ENCODE data around the gene FTO.
A peak's percentile ranks its signal among the peaks of the same experiment; 100 is the strongest.
"Not testable (repeated sequence)": the region's sequence is repeated elsewhere in the genome, so short reads cannot be mapped to it uniquely, and the experiment has no call there.

FTO gene

DNA sequence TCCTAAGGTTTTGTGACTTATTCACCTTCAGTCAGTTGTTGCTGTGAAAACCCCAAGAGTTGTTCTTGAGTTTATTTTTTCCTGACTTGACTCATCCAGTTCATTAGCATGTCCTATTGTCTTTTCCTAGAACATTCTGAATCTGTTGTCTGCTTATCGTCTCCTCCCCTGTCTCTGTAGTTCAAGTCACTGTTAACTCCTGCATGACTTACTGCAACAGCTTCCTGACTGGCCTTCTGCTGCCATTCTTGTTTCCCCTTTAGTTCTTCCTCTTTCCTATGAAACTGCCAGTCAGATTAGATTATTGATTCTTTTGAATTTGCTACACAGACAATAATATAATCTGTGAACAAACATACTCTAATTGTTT lies 161.5 kb downstream of the FTO start:
- peak; percentile 84 for DNase-seq (ENCODE audit: low spot score)

- no peak for DNase-seq (ENCODE audit: low spot score)
Observed at GRCh38 chr16:53866520-53866919, 162.6 kb downstream of the FTO start.

DNA sequence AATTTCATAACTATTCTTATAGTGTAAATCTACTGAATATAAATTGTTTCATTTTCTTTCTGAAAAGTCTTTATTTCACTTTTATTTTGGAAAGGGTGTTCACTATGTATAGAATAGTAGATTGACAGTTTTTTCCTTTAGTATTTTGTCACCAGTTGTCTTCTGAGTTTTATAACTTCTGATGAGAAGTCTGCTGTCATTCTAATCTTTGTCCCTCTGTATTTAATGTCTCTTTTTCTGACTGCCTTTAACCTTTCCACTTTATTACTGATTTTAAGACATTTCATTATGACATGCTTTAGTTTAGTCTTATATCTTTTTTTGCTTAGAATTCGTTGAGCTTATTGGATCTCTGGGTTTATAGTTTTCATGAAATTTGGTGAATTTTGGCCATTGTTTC lies 166.9 kb downstream of the FTO start:
- DNase-seq (ENCODE audit: low spot score), result no peak

DNA sequence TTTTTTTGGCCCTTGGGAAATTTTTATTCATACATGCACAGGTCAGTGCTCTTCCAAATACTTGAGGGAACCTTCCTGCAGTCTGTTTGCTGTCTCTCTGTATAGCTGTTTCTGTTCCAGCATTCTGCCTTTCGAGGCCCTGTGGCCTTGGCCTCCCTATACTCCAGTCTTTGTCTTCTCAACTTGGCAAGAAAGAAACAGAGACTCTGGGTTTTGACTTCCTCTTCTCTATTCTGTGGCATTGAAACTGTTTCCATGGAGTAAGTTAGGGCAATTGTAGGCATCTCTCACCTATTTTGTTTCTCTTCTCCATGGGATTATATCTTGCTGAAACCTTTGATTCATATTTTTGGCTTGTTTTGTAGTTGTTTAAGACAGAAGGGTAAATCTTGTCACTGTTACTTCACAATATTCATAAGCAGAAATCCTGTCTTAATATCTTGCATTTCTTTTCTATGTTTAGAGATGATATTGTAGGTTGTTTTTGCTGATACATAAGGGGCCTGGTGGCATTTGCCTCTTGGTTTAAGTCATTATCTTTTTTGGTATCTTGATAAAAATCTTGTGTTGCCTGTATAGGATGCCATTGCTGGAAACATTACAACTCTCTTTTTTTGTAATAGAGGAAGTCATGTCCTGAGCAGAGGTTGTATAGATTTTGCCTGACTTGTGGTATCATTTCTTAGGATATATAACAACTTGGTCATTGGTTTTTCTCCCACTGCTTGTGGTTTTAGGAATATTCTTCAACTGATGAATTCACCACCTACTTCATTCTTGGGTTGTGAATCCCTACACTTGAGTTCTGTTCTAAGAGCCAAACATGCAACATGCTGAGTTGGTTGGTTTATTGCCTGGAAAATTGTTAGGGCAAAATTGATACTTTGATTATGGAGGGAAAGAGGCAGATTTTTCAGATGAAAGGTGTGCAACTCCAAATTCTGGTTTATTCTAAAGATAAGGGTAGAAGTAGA lies 168.6 kb downstream of the FTO start:
- peak; percentile 67 for DNase-seq (ENCODE audit: low spot score)

GRCh38 chr16:53876811-53877210 lies 172.9 kb downstream of the FTO start:
- no peak for DNase-seq (ENCODE audit: low spot score)

DNA sequence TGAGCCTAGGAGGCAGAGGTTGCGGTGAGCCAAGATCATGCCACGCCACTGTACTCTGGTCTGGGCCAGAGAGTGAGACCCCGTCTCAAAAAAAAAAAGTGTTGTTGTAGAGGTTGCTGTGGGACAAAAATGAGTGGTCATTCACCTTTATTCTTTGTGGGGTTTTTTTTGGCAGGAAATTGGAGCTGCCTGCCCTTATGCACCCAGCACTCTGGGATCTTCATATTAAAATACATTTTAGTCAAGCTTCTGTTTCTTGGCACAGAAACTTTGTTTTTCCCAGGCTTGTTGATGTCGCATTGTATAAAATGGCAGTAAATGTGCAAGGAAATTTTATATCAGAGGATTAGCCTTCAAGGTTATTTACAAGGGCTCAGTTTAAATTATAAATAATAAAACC lies 174.3 kb downstream of the FTO start:
- no peak for DNase-seq (ENCODE audit: low spot score)

GRCh38 chr16:53881371-53881770 lies 177.4 kb downstream of the FTO start:
- no peak for DNase-seq (ENCODE audit: low spot score)

GRCh38 chr16:53882310-53882709 lies 178.4 kb downstream of the FTO start:
- DNase-seq (ENCODE audit: low spot score), result no peak

GRCh38 chr16:53884748-53885147 lies 180.8 kb downstream of the FTO start:
- no peak for DNase-seq (ENCODE audit: low spot score)

DNA sequence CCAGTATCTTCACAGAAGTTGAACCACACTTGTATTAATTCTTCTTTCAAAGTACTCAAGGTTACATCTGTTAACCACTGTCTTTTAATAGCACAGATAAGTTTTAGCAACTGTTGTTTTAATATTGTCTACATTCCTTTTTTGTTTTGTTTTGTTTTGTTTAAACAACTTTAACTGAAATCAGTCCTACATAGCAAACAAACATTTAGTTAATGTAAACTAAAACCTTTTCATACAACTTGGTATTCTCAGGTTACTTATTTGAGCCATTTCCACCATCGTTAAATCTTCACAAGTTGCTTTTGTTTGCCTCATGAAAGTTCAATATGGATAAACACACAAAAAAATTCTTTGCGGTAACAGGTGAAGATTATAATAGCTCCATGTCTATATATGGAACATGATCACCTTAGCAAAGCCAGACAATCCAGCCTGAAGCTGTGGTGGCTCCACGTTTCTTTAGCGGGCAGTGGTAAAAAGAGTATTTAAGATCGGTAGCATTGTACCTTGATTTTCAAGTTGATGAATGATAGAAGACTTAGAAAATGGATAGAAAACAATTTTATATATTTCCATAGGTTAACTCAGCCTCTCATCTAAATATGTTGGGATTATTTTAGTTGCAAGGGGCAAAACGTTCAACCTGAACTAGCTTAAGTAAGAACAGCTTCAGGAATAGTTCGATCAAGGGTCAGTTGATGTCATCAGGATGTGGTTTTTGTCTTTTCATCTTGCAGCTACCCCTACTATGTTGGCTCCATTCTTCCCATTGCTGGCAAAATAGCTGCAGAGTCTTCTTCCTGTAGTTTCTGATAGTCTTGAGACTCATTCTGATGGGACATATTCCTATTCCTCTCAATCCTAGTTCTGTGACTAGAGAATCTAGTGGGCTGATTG lies 182.8 kb downstream of the FTO start:
- DNase-seq (ENCODE audit: low spot score), result no peak

DNA sequence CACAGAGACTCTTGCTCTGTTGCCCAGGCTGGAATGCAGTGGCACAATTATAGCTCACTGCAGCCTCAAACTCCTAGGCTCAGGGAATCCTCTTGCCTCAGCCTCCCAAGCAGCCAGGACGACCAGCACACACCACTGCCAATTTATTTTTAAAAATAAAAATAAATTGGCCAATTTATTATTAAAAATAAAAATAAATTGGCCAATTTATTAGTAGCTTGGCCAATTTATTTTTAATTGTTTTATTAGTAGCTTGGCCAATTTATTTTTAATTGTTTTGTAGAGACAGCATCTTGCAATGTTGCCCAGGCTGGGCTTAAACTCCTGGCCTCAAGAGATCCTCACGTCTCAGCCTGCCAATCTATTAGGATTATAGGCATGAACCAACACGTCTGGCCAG lies 184.3 kb downstream of the FTO start:
- no peak for DNase-seq (ENCODE audit: low spot score)

- not testable (repeated sequence) for DNase-seq (ENCODE audit: low spot score)
Observed at GRCh38 chr16:53890877-53891276, 186.9 kb downstream of the FTO start.

GRCh38 chr16:53891409-53892139 lies 187.6 kb downstream of the FTO start:
- DNase-seq (ENCODE audit: low spot score), result no peak

GRCh38 chr16:53892155-53892554 lies 188.2 kb downstream of the FTO start:
- peak; percentile 81 for DNase-seq (ENCODE audit: low spot score)

DNA sequence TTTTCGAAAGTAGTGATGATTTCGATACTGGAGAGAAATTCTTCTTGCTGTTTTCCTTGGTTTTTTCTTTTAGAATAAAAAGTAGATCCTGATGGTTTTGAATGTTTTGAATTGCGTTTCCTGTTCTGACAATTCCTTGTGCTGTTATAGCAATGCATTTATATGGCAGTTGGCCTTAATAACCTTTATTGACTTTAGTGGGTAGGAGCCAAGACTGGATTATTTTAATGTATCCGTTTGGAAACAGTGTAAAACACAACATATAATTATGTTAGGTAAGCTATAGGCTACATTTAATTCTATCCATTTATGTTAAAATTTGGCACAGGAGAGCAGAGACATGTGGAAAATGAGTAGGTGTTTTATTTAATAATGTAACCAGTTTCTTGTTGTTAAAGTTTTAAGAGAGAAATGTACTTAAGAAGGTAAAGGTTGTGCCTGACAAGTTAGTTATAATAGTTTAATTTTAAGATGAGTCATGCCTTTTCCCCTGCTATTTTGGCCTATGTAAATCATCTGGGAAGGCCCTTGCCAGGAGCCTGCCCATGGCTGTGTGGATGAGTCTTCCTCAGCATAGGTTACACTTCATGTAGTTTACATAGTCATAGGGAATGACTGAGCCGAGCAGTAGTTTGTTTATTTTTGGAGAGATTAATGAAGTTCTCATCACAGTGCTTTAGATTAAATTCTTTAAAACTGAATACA lies 189.9 kb downstream of the FTO start:
- DNase-seq (ENCODE audit: low spot score), result no peak

DNA sequence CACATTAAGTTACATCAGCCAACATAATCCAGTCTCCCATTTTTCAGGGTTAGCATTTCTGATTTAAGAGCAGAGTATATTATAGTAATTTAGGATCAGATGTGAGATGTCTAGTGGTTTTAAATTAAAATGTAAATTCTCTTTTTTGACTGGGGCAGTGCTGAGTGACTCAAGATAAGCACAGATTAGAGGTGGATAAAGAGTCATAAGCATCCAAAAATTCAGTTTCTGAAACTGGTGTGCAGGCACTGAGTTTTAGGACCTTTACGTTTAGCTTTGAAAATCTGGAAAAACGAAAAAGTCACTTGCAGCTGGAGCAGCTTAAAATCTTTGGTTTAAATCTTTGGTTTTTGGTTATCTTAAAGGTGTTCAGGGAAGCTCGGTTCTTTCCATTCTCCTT lies 190.7 kb downstream of the FTO start:
- no peak for DNase-seq (ENCODE audit: low spot score)

DNA sequence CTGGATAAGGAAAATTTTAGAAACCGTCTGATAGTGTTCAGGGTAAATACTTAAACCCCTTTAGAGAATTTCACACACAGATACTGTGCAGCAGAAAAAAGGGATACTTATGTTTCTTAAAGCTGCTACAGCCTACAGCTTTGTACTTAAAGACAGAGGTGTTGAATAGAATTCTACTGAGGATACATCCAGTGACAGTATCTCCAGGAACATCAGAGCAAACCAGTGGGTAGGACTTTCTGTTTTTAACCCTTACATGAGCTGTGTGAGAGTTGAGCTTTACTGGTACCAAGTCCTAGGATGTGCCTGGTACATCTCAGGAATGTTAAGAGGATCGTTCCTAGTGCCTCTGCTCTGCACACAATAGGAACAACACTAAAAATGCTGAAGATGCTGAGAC lies 191.5 kb downstream of the FTO start:
- no peak for DNase-seq (ENCODE audit: low spot score)

DNA sequence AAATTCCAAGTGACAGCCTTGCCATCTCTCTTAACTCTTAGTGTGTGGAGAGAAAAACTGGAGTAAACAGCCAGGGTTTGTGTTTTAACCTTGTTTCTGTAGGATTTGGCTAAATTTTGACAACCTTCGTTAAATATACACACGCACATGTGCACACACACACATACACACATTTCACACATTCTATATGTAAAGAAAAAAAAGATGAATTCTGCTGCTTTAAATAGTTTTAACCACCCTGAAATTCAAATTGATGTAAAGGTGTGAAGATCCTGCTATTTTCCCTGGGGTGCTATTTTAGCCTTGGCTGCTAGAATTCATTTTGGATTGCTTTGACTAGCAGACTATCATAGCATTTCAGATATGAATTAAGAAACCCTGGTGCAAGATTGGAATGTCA lies 191.9 kb downstream of the FTO start:
- no peak for DNase-seq (ENCODE audit: low spot score)

- no peak for DNase-seq (ENCODE audit: low spot score)
Observed at GRCh38 chr16:53896722-53897121, 192.8 kb downstream of the FTO start.

DNA sequence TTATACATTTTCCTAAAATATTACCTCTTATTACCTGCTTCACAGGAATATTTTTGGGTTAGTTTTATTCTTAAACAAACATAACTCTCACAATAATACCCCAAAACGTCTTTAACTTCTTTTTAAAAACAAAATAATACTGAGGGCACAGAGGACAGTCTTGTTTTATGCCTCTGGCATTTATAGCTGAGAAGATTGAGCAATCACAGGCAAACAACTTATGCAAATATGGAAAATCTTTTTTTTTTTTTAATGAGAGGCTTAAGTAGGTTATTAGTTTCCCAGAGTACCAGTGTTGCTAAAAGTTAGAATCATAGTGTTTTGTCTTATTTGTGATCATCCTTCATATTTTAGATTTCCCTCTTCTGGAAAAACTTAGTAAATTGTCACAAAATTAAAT lies 195.0 kb downstream of the FTO start:
- no peak for DNase-seq (ENCODE audit: low spot score)

GRCh38 chr16:53899431-53899830 lies 195.5 kb downstream of the FTO start:
- DNase-seq (ENCODE audit: low spot score), result no peak

GRCh38 chr16:53900667-53901066 lies 196.7 kb downstream of the FTO start:
- DNase-seq (ENCODE audit: low spot score), result no peak

All from pons (tissue), 1 donor.